Stimulated activated CD4-positive, alpha-beta T cell treated with anti-CD3 and anti-CD28 coated beads, Interleukin-1b, Interleukin-23, amount 100 ng/mL, for 1 hour (primary cell): Measurements from ENCODE around the gene RAB13.
"Not testable (repeated sequence)": the region's sequence is repeated elsewhere in the genome, so short reads cannot be mapped to it uniquely, and the experiment has no call there.

Experiments used
- DNase-seq, 2 donors: peaks; one replicate each; pipeline ENCODE4 v3.0.0-alpha.2; 2020; ENCODE audit warnings: low read depth in 2 of 2

The RAB13 gene

DNA sequence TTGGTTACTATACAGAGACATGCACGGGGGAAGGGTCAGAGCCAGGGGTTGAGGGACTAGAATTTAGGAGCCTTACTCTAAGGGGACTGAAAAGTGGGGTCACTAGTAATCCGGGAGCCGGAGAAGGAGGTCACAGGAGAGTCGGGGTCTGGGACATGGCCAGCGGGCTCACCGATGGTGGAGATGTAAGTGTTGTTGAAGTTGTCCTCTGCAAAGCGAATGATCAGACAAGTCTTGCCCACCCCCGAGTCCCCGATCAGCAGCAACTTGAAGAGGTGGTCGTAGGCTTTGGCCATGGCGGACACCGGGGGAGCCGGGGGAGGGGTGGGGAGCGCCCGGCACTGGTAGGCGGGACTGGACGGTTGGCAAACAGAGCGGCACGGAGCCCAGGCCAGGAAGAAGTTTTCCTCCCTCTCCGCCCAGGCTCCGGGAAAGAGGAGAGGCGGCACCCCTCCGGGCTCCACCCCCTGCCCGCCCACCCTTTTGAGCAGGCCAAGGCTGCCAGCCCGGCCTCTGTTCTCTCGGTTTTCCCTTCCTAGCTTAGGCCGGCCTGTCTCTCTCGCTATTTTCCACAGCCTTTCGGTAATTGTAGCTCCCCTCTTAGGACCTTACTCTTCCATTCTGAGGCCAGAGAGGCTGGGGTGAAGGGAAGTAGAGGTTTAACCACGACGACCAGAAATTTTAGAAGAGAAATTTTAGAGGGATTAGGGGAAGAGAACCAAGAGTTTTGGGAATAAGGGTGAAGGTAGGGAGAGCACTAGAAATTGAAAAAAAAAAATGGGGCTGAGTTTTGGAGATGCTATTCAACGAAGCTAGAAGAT, at the start of gene RAB13:
Gene RAB13, minus strand, starts transcription at position 399 of the 821 bp plus-strand sequence. Its CDS starts 103 bp downstream, at position 296.
- no peak for DNase-seq

DNA sequence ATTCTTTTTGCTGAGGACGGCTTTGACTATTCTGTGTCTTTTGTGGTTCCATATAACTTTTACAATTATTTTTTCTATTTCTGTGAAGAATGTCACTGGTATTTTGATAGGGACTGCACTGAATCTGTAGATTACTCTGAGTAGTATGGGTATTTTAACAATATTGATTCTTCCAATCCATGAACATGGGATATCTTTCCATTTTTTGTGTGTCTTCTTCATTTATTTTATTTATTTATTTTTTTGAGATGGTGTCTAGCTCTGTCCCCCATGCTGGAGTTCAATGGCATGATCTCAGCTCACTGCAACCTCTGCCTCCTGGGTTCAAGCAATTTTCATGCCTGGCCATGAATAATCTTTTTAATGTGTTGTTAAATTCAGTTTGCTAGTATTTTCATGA, 47.6 kb upstream of the RAB13 start:
- DNase-seq, result not testable (repeated sequence)

DNA sequence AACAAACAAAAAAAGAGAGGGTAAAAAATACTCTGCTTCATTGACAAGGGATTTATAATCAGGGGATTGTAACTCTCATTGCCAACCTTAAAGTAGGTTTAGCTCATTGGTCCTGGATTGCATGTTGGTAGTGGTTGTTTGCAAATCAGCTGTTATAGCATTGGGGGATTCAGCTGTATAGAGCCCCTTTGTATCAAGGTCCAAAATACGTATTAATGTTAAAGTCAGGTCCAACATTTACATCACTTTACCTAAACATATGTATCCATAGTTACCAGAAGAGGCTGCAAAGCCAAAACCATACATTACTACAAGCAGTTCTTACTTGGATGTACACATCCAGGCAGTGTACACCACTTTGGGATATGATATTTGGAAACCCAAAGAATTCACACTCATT, 33.8 kb upstream of the RAB13 start:
- no peak for DNase-seq

DNA sequence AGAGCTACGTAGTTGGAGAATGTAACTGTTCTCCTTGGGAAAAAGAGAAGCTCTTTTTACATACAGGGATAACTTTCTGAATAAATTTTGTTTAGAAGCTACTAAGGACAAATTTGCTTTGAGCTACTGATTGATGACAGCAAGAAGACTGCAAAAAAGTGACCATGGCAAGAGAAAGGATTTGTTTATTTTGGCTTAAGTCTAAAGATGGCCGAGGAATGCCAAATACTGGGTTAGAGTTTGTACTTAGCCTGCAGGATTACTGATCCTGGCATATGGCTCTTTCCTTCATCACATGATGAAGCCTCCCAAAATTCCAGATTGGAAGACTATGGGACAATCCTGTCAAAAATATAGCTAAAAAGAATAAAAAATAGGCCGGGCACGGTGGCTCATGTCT, 33.1 kb upstream of the RAB13 start:
- DNase-seq, result no peak

DNA sequence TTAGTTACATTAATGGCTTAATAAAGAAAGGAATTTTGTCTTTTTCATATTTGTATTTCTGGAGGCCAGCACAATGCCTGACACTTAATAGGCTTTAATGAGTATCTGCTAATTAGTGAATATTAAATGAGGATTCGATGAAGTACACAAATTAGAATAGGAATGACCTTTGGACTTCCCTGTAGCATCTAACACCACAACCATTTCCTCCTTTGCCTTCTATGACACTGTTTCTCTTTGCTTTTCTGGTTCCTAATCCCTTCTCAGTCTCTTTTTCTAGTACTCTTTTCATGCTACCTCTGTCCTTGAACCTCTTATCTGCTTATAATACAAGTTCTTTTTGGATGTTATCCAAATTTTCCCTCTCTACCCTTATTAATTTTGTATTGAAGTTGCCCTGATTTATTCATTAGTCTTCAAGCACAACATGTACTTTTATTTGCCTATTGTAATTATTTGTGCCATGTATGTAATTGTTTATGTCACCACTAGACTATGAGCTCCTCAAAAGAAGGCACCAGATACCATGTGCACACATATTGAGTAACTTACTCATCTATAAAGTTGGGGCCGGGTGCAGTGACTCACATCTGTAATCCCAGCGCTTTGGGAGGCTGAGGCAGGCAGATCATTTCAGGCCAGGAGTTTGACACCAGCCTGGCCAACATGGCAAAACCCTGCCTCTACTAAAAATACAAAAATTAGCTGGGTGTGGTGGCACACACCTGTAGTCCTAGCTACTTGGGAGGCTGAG, 28.2 kb upstream of the RAB13 start:
- DNase-seq, result no peak

DNA sequence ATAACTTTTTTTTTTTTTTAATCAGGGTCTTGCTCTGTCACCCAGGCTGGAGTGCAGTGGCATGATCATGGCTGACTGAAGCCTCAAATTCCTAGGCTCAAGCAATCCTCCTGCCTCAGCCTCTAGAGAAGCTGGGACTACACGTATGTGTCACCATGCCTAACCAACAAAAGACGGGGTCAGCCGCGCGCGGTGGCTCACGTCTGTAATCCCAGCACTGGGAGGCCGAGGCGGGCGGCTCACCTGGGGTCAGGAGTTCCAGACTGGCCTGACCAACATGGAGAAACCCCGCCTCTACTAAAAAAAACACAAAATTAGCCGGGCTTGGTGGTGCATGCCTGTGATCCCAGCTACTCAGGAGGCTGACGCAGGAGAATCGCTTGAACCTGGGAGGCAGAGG, 26.4 kb upstream of the RAB13 start:
- DNase-seq, result not testable (repeated sequence)

DNA sequence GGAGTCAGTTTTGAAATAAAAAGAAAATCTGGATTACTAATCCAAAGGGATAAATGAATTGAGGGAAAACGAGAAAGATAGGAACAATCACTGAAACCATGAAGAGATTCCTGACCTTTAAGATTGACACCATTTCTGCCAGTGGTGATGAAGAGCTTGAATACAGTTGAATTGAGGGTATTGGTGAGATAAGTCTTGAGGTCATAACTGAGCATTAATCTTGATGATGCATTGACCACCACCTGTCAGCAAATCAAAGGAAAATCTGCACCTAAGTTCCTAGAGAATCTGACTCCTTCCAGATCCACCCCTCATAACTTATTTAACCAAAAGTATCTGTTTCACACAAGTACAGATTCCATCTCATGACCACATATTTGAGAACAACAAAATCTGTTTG, 26.0 kb upstream of the RAB13 start:
- no peak for DNase-seq

DNA sequence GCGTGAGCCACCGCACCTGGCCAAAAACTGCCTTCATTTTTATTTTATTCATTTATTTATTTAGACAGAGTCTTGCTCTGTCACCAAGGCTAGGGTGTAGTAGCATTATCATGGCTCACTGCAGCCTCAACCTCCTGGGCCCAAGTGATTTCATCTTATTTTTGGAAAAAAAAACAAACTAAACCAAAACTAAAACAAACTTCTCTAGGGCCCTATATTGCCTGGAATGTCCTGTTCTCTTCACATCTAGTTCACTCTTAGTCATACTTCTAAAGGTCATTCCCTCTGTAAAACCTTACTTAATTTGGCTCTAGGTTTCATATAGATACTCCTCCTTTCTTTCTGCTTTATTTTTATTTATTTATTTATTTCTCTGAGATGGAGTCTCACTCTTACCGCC, 20.0 kb upstream of the RAB13 start:
- DNase-seq, result no peak

DNA sequence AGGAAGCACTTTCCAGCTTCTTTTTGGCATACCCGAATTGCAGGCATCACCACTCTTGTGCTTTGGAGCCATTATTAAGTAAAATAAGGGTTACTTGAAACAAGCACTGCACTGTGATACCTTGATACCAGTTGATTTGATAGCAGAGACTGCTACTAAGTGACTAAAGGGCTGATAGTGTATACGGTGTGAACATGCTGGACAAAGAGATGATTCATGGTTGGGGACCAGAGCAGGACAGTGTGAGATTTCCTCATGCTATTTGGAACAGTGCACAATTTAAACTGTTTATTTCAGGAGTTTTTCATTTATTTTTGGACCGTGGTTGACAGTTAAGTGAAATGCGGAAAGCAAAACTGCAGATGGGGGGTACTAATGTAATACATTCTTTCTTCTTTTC, 14.3 kb upstream of the RAB13 start:
- DNase-seq, result no peak

DNA sequence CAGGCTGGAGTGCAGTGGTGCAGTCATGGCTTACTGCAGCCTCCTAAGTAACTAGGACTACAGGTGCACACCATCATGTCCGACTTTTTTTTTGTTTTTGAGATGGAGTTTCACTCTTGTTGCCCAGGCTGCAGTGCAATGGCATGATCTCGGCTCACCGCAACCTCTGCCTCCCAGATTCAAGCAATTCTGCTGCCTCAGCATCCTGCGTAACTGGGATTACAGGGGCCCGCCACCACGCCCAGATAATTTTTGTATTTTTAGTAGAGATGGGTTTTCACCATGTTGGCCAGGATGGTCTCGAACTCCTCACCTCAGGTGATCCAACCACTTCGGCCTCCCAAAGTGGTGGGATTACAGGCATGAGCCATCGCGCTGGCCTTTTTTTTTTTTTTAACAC, 10.7 kb upstream of the RAB13 start:
- DNase-seq, result not testable (repeated sequence)

DNA sequence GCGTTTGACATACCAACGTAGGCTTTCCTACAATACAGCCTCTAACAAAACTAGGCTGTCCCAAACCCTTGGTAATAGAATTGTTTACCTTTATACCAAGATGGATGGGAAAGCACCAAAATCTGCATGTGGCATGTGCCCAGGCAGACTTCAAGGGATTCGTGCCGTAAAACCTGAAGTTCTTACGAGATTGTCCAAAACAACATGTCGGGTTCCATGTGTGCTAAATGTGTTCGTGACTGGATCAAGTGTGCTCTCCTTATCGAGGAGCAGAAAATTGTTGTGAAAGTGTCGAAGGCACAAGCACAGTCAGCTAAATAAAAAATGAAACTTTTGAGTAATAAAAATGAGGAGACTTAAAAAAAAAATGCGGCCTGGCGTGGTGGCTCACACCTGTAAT, 9.5 kb upstream of the RAB13 start:
- no peak for DNase-seq

DNA sequence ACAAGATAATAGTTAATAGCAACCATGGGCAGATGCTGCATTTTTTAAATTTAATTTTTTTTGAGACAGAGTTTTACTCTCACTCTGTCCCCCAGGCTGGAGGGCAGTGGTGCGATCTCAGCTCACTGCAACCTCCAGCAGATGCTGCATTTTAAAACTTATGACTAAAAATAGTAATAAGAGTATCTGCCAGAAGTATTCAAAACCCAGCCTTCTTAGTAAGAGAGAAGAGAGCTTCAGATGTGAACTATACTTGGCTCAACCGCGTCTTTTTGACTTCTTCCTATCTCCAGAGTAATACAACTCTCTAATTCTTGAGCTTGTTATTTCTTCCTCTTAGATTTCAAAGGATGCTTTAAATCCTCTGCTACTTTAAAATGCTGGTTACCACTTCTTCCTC, 9.1 kb upstream of the RAB13 start:
- DNase-seq, result no peak

DNA sequence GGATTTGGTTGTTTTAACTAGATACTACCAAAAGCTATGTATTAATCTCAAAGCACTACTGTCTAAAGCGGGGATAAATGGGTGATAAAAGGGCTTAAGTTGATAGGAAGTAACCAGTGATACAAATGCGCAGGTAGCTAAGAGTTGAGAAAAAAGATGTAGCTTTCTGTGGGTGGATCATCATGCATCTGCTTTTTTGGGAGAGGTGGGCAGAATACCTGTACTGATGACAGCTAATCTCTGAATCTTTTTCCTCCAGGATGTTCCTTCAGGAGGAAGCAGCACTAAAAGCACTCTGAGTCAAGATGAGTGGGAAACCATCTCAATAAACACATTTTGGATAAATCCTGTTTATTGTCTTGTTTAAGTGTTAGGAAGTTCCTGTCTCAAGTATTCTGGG, 5.7 kb upstream of the RAB13 start:
- no peak for DNase-seq

DNA sequence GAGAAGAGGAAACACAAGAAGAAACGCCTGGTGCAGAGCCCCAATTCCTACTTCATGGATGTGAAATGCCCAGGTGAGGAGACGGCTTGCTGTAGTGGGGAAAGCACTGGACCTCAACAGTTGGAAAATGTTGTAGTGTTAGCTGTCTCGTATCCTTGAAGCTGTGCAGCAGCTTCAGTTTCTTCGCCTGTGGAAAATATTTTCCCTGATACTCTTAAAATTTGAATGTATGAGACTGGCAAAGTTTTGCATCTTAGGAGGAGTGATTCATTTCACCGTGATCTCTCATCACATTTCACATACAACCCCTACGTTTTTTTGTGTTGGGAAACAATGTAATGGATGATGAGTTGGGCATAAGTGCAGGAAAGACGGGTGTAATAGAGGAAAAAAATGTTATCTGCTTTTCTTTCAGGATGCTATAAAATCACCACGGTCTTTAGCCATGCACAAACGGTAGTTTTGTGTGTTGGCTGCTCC, 5.1 kb upstream of the RAB13 start:
- DNase-seq, result no peak

DNA sequence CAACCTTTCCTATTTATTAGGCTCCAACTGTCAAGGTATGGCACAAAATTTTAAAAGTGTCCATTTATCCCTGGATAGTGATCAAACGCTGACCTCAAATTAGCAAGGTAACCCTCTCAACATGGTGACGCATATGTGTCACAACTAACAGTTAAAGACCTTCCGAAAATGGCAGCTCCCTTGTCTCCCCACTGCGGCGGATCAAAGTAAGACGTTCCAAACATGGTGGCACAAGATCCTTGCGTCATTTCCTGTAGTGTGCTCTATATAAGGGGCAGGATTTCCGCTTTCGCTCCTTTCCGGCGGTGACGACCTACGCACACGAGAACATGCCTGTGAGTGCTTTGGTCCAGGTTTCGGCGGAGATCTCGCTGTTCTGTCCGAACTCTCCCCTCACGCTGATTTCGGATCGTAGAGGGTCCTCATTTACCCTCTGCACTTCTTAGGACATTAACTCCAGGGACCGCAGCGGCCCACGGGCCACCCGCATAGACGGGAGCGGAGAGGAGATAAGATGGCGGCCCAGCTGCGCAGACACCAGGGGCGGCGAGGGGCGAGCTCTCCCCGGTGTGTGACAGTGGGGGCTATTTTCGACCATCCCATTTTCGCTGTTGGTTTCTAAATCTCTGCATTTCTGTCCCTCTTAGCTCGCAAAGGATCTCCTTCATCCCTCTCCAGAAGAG, 4.5 kb upstream of the RAB13 start, which contains the start of gene RPS27:
Gene RPS27, plus strand, starts transcription at position 295 of the 683 bp plus-strand sequence. Its CDS starts 35 bp downstream, at position 330.
- peak; percentile 61 to 84 for DNase-seq

DNA sequence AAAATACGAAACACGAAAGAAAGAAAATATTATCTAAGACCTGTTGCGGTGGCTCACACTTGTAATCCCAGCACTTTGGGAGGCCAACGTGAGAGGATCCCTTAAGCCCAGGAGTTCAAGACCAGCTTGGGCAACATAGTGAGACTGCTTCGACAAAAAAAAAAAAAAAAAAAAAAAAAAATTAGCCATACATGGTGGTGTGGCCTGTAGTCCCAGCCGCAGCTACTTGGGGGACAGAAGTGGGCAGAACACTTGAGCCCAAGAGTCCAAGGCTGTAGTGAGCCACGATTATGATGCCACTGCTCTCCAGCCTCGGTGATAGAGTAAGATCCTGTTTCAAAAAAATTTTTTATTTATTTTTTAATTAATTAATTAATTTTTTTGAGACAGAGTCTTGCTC, 1.5 kb upstream of the RAB13 start:
- DNase-seq, result no peak

DNA sequence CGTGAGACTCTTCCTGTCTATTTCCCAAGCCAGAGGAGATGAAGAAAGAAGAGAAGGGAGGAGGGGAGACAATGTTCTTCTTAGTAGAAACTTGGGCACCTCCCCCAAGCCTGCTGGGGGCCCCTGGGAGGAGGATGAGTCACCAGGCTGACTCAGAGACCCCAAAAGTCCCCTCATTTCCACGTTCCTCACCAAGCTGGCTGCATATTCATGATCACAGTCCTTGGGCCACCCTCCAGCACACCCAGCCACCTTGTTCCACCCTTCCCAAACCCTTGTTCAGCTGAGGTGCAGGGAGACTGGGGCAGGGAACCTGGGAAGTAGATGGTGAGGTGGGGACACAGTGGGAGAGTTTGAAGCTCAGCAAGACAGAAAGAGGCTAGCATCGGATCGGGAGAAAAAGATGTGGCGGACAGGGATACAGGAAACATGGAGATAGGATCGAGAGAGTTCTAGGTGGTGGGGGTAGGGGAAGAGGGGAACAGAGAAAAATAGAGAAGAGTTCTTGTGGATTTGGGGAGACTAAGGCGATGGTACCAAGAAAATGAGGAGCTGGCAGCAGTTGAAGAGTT, 712 bp downstream of the RAB13 start:
- DNase-seq, result no peak

DNA sequence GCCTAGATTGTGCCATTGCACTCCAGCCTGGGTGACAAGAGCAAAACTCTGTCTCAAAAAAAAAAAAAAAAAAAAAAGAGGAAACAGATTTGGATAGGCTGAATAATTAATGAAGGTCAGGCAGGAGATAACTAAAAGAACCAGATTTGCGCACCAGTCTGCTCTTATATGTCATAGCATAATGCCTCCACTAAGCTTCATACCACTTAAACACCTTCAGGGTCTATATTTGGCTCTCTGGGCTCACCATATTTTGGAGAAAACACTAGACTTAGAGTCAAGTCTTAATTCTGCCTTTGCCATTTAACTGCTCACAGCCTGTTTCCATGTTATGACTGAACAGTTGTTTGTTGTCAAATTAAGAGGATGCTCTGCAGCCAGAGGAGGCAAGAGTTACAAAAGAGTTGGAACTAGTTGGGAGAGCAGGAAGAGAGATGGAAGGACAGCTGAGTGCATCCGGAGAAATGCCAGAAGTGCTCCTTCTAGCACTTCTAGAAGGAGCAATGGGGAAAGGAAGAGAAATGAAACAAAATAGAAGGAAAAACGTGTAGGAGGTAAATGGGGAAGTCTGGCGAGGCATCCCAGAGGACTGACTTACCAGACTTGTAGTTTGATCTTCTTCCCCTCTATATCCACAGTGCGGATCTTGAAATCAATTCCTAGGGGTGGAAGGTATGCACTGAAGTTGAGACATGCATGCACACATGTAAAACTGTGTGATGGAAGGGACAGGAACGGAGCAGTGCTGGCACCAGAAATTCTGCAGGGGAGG, 1.8 kb downstream of the RAB13 start:
- DNase-seq, result no peak

DNA sequence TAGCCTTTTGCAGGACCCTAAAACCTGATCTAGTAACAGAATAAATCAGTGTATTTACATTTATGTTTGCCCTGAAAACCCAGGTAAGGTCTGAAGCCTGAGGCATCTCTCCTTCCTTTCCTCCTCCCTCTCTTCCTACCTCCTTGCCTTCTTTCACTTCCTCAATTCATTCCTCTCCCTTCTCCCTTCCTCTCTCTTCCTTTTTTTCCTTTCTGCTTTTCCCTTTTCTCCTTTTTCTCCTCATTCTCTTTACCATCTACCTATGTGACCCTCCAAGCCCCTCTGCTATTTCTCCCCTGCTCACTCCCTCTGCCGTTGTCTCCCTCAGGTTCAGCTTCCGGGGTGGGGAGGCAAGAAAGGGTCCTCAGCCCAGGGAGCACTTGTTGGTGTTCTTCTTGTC, 4.4 kb downstream of the RAB13 start:
- not testable (repeated sequence) for DNase-seq

DNA sequence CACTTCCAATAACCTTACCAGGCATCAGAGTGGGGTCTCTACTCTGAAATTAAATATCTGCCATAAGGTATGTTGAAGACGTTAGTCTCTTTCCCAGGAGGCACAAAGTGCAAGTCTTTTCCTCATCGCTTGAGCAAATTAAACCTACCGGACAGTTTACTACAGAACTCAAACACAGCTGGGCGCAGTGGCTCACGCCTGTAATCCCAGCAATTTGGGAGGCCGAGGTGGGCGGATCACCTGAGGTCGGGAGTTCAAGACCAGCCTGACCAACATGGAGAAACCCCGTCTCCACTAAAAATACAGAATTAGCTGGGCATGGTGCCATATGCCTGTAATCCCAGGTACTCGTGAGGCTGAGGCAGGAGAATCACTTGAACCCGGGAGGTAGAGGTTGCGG, 7.0 kb downstream of the RAB13 start:
- DNase-seq, result not testable (repeated sequence)

DNA sequence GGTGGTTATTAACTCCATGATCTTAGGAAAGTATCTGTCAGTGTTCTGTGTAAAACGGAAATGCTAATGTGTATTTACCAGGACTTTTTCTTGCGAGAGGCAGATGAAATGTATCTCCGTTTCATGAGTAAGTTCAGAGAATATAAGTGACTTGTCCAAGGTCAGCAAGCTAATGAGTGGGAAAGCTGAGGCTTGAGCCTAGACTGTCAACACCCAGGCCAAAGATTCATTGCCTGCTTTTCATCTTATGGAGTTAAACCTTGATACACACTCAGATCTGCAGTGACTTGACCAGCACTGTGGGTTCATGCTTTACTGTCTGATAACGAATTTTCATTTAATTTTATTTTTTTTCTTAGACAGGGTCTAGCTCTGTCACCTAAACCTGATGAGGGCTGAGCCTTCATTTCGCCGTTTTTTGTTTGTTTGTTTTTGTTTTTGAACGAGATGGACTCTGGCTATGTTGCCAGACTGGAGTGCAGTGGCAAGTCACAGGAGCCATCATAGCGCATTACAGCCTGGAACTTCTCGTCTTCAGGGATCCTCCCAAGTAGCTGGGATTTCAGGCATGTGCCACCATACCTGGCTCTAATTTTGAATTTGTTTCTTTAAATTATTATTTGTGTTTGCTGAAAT, 7.7 kb downstream of the RAB13 start:
- DNase-seq, result no peak
